ELR (cell line): ENCODE measurements around the gene NCKAP5.
A peak's percentile ranks its signal among the peaks of the same experiment; 100 is the strongest.
"Not testable (repeated sequence)": the region's sequence is repeated elsewhere in the genome, so short reads cannot be mapped to it uniquely, and the experiment has no call there.

Source experiments
- DNase-seq: peaks from one replicate; pipeline ENCODE4 v3.0.0-alpha.2; 2015; ENCODE audit warnings: low read depth

Gene NCKAP5

DNA sequence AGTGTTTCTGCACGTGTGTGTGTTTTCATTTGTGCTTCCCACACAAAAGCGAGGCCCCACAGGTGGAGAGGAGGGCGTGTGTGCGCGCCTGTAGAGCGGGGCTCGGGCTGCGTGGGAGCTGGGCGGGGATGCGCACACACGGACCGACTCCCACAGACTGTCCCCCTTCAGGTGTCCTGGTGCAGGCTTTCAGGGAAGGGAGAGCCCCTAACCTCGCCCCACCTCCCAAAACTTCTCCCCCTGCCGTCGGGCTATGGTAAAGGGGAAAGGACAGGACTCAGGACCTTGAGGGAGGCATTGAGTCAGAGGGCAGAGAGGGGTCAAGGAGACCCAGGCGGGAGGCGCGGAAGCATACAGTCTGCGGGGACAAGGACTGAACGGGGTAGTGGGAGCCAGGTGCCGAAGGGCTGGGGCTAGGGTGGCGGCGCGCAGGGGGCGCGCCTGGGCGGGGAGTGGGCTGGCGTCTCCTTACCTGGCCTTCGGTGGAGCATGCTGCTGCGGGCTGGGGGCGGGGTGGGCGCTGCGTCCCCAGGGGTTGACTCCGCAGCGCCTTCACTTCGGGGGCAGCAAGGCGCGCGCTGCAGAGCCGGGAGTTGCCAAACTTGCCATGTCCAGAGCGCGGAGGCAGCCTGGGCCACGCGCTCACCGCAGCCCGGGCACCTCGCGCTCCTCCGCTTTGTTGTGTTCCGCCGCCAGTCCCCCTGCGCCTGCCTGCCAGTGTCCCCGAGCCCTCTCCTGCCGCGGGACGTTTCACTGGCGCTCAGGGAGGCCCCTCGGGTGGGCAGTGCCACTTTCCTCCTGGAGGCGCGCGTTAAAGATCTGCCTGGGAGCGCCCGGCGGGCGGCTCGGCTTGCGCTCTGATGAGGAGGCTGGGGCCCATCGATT, 302.0 kb downstream of the NCKAP5 start:
- peak; percentile 66 for DNase-seq

DNA sequence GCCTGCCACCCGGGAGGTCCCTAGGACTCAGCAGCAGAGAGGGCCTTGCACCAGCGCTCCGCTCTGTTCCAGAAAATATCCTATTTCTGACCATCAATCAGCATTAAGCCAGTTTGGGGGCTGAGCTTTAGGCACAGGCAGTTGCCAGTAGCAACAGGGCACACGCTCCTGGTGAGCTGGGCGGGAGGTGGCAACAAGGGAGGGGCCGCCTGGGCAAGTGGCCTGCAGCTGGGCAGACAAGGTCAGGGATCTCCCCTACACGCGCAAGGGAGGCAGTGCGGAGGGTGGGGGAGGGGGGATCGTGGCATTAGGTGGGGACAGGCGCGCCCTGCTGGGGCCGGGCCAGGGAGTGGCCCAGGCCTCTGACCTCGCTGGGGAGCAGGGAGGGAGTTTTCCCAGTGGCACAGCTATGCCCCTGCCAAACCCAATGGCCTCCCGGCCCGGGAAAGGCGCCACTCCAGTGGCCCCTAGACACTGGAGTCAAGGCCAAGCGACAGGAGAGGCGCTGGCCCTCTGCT, 302.8 kb downstream of the NCKAP5 start:
- peak; percentile 19 for DNase-seq

DNA sequence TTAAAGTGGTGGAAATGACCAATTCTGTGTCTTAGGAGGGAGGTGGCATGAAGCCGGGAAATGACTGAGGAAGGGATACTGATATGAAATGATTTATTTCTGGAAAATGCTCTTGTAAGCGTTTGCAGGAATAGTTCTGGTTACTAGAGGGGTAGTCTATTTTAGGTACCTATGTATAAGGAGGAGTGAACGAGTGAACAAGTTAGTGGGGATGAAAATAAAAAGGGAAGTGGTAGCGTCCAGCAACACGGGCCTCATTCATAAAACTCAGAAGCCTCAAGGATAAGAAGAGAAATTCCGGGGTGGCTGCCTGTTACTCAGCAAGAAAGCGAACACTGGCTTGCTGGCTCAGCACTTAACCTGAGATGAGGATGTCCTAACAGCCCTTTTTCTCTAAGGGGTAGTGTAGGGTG, 303.3 kb downstream of the NCKAP5 start:
- DNase-seq, result peak; percentile 23

DNA sequence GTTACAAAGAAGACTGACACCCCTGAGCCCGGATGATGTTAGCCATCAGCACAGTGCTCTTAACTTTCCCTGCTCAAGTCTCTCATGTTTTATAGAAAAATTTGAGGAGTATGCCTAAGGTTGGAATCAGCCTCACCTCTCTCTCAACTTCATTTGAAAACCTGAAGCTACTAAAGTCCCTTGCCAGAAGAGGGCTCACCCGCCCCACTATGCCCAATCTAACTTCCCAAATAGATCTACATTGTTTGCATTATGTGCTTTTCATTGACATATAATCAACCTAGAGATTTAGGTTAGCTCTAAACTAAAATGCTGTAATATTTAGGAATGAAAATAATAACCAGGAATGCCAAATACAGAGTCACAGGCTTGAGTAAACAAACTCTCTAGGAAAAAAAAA, 305.4 kb downstream of the NCKAP5 start:
- DNase-seq, result peak; percentile 49

DNA sequence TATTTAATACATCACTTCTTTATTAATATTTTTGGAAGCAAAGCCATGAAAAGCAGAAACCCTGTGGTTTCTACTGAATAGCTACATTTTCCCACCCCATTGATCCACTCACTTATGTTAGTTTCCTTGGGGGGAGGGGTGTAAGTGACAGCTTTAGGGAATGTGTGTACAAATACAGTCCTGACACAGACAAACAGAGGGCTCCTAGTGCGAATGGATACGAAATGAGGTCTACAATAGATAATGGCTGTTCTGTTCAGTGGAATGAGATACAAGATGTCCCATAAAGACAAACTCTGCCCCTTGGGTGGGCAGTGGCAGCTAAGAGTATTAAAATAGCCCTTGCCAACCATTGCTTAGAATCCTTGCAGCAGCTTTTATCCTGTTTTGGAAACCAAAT, 312.9 kb downstream of the NCKAP5 start:
- no peak for DNase-seq

DNA sequence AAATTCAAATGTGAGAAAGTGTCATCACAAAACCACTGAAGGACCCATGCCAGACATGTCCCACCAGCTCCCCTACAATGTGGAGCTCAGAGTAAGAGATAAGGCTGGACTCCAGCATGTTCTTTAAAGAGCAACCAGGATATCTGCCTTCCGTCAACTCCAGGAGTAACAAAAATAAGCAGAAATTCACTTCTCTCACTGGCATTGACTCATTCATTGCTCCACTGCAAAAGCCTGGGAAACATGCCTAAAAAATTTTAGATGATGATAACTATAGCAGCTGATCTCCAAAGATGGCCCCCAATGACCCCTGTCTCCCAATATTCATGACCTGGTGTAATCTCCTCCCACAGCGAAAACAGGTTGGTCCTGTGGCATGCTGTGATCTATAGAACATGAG, 314.5 kb downstream of the NCKAP5 start:
- DNase-seq, result no peak

DNA sequence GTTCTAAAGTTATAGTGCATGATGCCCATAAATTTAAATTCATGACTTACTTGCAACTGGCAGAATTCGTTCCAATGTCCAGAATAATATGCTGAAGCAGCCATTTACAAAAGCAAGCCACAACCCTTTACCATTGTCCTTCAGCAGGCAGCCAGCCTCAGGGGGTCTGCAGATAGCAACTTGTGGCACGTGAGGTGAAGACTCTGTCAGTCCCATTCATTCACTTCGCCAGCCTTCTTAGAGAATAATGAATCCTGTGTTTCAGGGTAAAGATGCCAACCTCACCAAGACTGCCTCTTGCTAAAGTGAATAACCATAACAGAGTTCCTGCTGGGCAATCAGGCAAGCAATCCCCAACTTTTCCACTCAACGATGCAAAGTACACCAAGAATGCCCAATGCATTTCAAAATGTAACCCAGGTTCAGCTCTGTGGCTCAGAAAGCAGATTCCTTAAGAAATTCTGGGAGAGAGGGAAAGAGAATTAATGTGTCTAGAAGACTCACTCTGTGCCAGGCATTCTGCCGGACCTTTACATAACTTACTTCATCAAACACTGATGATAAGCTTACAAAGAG, 315.4 kb downstream of the NCKAP5 start:
- no peak for DNase-seq

DNA sequence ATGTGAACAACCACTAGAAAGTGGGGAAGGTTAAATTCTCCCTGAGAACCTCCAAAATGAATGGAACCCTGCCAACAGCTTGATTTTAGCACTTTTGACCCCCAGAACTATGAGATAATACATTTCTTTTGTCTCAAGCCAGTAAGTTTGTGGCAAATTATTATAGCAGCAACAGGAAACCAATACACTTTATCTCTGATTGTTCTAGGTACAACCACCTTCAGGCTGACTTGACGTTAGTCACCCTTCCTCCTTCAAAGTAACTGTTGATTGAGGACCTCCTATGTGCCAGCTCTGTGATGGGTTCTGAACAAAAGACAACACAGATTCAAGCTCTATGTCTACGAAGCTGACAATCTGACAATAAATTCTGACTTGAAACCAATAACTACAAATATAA, 318.9 kb downstream of the NCKAP5 start:
- no peak for DNase-seq

DNA sequence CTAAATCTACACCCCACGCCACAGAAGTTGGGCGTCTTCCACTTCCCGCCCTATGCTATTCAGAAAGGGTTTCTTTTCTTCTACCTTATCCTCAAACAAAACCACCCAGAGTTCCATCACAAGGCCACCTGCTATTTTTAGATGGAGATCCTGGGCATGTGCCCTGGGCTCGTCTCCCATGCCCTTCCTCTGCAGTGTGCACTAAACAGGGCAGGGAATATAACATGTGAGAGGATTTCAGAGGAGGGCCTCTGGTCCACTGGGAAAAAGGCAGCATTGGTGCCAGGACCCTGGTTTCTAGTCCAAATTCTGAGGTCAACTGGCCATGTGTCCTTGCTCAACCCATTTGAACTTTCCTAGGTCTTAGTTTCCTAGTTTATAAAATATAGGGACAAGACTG, 320.0 kb downstream of the NCKAP5 start:
- no peak for DNase-seq

DNA sequence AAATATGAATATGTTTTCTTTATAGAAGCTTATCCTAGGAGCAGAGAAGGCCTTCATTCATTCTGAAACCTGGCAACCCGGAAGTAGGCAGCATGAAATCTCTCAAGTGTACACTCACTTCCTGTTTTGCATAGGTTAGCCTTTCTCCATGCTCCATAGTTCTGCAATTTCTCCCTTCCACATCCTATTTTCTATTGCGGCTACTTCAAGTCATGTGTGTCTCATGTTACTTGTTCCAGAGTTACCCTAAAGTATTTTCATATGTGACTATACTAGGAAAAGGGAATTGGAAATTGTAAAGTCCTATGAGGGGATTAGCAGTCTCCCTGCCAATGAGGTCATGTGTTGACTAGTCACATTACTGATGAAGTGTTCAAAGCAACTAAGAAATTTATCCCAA, 320.6 kb downstream of the NCKAP5 start:
- peak; percentile 43 for DNase-seq

DNA sequence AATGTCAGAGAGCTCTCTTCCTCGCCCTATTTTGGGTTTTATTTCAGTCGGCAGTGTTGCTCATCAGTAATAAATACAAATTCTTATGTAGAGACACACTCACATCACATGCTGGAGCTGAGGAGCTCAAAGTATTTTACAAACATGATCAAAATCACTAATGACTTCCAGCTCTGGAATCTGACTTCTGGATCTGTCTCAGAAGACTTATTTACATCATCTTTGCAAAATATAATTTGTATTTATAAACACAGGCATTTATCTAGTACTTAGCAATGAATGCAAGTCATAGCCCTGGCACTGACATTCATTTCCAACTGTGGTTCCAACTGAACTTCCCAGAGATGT, 327.1 kb downstream of the NCKAP5 start:
- peak; percentile 76 for DNase-seq

DNA sequence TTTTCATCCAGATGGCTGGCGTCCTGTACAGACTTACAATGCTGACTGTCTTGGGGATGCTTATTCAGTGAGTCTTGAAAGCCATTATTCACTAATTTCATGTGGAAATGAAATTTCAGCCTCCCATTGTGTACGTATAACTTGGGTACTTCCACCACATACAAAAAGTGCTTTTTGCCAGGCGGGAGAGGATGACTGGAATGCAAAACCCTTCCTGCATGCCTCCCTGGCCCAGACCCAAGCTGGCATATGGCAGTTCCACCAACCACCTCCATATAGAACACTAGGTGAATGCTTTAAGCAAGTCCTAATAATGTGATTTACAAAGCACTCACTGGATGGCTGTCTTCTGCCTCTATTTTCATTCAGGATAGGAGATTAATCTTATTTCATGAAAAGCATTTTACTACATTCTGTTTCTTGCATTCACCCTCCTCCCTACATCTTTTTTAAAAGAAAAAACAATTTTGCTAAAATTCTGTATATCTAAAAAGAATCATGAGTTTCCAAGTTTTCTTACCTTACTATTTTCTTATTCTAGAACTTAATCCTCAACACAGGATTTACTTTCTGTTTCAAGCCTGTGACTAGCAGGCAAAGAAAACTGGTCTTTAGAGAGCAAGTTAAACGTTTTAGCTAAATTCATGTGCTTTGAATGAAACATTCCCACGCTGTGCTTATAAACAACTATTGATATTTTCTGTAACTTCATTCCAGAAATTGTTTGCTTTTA, 327.6 kb downstream of the NCKAP5 start:
- DNase-seq, result peak; percentile 43

DNA sequence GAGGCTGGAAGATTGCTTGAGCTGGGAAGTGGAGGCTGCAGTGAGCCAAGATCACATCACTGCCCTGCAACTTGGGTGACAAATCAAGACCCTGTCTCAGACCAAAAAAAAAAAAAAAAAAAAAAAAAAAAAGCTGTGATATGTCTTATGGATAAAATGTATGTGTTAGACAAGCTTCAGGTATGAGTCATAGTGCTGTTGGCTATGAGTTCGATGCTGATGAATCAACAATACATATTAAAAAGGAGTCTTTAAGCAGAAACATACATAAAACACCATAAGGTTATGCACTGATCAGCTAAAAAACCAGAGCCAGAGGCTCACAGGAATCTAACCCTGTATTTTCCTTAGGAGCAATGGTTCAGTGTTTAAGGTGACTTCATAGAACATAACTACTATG, 332.3 kb downstream of the NCKAP5 start:
- peak; percentile 87 for DNase-seq

DNA sequence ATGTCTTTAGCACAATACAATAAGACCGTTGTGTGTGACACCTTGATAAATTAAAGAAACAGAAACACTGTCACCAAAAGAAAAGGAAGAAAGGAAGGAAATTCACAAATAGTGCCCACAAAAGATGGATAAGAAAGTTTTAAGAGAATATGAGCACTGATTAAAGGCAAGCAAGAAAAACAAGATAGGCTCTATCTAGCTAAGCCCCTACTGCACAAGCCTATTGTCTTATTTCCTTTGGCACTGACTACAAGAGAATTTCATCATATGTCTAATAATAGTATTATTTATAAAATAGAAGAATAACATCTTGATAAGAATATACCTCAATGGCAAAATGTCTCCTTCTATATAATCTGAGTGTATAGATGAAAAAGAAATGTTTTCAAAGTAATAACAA, 335.7 kb downstream of the NCKAP5 start:
- DNase-seq, result no peak

DNA sequence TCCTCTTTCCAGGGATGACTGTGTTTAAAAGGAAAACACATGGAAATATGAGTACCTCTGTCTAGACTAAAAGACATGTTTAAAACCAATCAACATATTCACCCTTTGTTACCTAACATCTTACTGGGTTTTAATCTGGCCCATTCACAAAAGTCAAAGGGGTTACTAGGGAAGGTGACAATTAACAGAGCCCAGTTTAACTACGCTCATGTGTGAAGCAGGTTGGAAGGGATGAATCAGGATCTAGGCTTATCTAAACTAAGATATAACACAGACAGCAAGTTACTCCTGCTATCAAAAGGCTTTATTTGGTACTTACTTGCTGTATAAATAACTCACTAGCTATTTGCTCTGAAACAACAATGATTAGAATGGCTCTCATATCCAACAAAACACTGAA, 337.0 kb downstream of the NCKAP5 start:
- DNase-seq, result no peak

DNA sequence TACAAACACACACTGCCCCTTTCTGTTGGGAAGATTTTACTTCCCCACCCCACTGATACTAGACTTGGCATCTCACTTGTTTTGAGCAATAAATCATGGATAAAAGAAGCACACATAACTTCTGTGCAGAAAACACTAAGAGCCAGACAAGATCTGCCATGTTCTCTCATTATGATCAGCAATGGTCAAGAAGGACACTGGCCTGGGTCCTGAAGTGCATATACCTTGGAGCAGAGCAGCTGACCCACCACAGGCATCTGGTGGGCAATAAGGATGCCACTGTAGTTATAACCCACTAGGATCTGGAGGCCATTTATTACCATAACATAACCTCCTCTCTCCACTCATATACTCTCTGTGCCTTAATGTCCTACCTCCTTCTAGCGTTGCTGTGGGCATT, 338.3 kb downstream of the NCKAP5 start:
- DNase-seq, result no peak

DNA sequence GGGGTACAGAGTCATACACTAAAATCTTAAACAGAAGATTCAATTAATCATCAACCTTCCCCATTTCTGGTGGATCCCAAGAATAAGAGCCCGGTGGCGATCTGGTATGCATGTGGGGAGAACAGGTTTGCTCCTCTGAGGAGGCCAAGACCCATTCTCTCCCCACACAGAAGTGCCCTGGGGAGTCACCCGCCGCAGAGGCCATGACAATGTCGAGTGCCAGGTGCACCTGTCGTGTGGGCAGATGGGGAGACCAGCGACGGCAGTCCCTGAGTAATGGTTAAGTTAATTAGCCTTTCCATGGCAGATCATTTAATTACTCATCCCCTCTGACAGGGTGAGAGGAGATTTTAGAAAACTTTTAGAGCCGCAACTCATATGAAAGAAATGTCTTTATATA, 345.0 kb downstream of the NCKAP5 start:
- DNase-seq, result no peak

DNA sequence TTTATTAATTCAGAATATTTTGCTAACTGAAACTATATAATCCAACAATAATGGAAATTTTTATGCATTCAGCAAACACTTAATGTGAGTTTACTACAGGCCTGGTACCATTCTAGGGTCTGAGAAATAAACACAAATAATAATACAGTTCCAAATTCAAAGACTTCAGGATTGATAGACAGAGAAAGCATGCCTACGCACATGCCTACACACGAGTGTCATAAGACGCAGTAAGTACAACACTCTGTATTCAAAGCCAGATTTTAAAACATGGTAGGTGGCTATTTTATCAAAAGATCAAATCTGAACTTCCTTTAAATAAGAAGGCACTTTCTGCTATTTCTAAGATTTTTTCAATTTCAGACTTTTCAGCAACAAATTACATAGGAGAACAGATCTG, 346.9 kb downstream of the NCKAP5 start:
- DNase-seq, result no peak

DNA sequence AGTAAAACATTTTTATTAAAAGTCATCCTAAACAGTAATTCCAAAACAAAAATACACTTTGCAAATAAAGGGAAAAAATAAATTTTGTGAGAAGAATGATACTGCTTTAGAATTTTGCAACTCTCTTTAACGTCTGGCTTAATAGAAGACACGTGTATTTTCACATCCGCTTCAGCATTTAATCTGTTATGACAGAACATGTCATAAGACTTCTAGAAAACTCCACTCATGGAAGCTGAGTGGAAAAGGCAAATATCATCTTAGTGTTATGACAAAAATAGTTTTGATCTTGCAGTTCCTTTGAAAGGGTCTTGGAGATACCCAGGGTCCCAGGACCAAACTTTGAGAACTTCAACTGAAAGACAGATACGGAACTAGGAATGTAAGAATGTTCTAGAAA, 350.1 kb downstream of the NCKAP5 start:
- DNase-seq, result no peak

DNA sequence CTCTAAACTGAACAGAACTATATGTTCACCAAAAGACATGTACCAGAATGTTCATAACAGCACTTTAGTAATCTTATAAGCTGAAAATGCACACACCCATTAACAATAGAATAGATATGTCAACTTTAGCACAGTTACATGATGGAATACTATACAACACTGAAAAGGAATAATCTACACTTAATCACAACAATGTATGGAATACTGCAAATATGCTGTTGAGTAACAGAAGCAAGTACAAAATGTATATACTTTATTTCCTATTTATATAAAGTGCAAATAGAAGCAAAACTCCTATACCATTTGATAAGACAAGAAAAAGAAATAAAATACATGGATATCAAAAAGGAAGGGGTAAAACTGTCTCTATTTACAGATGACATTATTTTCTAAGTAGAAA, 352.8 kb downstream of the NCKAP5 start:
- no peak for DNase-seq

DNA sequence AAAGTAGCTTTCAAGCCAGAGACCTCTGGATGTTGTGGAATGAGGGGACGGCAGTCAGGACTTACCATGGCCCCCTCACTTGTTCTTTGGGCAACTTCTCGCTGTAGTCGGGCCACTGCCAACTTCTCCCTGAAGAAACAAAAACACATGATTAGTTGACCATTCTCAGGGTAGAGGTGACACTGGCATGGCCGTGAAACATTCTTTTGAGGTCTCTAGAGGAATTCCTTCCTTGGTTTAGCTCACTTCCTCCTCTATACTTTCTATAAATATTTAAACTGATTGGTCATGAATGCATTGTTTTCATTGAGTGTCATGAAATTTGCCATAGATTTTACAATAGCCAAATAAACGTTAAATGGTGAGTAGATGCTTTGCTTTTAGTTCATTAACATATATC, 354.6 kb downstream of the NCKAP5 start:
- DNase-seq, result peak; percentile 47

DNA sequence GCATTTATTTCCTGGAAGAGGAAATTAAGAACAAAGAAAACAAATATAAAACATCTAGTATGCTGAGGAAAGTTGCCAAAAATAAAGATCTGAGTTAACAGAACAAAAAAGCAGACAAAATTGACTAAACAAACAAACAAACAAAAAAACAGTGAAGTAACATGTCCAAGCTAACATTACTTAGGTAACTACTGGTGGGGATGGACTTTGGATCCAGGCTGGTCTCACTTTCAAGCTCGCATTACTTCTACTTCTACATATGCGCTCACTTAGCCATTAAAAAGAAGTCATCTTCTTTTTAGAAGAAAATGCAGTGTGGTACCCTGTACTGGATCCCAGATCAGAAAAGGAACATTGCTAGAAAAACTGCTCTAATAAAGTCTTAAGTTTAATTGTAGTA, 358.9 kb downstream of the NCKAP5 start:
- DNase-seq, result no peak

DNA sequence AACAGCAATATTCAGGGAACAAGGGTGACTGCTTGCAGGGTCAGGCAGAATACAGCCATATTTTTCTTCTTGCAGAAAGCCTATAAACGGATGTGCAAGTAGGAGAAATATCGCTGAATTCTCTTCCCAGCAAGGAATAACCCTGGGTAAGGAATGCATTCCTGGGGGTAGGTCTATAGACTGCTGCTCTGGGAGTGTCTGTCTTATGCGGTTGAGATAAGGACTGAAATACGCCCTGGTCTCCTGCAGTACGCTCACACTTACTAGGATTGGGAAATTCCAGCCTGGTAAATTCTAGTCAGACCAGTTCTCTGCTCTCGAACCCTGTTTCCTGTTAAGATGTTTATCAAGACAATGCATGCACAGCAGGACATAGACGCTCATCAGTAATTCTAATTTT, 361.6 kb downstream of the NCKAP5 start:
- DNase-seq, result not testable (repeated sequence)
